Stromal cell of bone marrow (primary cell): ENCODE measurements around the gene ECT2L.
"Not testable (repeated sequence)": the region's sequence is repeated elsewhere in the genome, so short reads cannot be mapped to it uniquely, and the experiment has no call there.

Experiments
- DNase-seq: peaks from one replicate; pipeline ENCODE4 v3.0.0-alpha.2; 2012; ENCODE audit warnings: low read depth

The ECT2L gene

GRCh38 chr6:138936873-138937272, 141.0 kb downstream of the ECT2L start:
- DNase-seq = not testable (repeated sequence)

DNA sequence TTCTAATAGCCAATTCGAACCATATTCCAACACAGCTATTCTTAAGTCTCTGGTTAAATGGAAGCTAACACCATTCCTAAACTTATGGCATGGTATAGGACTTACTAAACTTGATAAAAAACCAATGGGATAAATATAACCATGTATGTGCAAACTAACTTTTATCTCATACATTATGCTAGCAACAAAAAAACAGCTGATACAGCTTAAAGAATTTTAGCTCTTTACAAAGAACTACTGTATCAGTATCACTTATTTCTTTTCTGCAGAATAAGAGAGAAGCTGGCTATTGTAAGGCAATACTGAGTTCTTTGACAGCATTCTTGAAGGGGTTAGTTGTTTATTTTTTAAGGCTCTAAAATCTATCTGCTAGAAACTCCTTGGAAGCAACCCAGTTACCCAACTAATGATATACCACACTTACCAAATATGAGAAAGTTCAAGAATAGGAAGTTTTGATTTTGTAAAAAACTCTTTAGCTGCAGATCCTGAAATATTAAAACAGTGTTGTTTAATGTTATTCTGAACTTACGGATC, 147.3 kb downstream of the ECT2L start:
- DNase-seq = no peak

GRCh38 chr6:138944412-138944811, 148.5 kb downstream of the ECT2L start:
- DNase-seq = peak; percentile 22

DNA sequence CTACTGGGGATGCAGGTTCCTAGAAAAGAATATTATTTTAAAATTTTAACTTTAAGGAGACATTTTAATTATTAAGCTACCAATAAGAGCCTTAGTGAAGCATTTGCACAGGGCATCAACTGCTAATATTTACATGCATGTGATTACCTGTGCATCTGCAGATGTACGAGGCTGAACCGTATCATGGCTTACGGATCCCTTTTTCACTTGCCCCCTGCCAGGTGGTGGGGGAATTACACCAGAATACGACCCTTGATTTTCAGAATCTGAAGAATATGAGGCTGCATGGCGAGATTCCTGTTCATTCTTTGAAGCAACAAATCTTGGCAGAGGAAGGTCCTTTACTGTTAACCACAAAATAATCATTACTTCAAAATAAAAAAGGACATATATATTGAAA, 149.5 kb downstream of the ECT2L start:
- no peak for DNase-seq

- DNase-seq = no peak
Measured at GRCh38 chr6:138948004-138948403, 152.1 kb downstream of the ECT2L start.

DNA sequence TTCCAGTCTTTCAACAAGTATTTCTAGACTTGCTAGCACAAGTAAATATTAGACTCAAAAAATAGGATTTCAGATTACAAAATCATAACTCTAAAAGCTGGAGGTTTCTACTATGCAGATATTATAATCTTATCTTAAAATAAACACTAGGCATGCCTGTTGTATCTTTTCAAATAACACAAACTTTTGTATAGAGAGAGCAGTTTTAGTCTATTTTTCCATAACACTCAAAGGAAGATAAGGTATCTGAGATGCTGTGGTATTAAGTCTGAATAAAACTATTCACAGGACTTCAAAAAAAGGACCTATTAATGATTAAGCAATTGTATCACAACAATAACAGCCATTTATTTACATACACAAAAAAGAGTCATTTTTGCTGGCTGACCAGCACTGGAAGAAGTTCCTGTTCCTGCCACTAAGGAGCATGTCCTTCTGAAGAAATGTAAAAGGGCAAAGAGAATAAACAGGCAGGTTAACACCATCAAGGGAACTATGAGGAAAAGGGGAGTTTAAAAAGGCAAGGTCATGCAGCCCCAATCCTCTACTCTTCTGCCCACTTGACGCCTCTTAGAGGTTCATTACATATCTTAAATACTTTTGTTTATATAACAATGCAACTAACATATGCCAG, 152.8 kb downstream of the ECT2L start:
- no peak for DNase-seq

DNA sequence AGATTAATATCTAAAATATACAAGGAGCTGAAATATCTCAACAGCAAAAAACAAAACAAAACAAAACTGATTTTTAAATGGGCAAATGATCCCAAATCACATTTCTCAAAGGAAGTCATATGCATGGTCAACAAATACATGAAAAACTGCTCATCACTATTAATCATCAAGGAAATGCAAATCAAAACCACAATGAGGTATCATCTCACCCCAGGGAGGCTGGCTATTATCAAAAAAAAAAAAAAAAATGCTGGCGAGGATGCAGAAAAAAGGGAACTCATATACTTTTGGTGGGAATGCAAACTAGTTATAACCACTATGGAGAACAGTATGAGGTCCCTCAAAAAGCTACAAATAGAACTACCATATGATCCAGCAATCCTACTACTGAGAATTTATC, 157.6 kb downstream of the ECT2L start:
- DNase-seq = no peak
